ENCODE measurements around the gene LRRC36.

LRRC36 gene

DNA sequence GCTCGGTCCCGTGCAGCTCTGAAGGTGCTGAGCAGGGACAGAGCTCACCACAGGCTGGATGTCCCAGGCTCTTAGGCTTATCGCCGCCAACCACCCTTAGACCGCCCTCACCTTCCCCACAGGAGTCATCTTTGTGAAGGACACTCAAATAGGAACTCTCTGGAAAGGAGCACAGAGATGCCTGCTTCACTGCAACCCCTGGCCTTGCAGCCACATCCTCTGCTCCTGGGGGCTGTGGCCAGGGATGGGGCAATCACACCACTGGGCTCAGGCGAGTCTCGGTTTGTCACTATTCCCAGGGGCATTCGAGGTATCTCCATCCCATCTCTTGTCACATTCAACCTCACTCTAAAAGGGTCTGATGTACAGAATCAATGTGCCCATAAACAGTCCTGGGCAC, 78.7 kb downstream of the LRRC36 start:
- TF ChIP-seq, protein P1, sequence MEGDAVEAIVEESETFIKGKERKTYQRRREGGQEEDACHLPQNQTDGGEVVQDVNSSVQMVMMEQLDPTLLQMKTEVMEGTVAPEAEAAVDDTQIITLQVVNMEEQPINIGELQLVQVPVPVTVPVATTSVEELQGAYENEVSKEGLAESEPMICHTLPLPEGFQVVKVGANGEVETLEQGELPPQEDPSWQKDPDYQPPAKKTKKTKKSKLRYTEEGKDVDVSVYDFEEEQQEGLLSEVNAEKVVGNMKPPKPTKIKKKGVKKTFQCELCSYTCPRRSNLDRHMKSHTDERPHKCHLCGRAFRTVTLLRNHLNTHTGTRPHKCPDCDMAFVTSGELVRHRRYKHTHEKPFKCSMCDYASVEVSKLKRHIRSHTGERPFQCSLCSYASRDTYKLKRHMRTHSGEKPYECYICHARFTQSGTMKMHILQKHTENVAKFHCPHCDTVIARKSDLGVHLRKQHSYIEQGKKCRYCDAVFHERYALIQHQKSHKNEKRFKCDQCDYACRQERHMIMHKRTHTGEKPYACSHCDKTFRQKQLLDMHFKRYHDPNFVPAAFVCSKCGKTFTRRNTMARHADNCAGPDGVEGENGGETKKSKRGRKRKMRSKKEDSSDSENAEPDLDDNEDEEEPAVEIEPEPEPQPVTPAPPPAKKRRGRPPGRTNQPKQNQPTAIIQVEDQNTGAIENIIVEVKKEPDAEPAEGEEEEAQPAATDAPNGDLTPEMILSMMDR (IDR thresholded peaks at IDR 0.05; ENCODE audit: control extremely low read depth, extremely low read depth, low read depth, missing control alignments) = no peak
- ChIA-PET POLR2A (no interaction called here), CTCF (interaction anchor here (1.8 kb wide), 1 partner anchor 60 kb away, joined by 4 read pairs; no protein-coding TSS in a partner anchor)
- DNase-seq (ENCODE audit: extremely low spot score) = no peak

DNA sequence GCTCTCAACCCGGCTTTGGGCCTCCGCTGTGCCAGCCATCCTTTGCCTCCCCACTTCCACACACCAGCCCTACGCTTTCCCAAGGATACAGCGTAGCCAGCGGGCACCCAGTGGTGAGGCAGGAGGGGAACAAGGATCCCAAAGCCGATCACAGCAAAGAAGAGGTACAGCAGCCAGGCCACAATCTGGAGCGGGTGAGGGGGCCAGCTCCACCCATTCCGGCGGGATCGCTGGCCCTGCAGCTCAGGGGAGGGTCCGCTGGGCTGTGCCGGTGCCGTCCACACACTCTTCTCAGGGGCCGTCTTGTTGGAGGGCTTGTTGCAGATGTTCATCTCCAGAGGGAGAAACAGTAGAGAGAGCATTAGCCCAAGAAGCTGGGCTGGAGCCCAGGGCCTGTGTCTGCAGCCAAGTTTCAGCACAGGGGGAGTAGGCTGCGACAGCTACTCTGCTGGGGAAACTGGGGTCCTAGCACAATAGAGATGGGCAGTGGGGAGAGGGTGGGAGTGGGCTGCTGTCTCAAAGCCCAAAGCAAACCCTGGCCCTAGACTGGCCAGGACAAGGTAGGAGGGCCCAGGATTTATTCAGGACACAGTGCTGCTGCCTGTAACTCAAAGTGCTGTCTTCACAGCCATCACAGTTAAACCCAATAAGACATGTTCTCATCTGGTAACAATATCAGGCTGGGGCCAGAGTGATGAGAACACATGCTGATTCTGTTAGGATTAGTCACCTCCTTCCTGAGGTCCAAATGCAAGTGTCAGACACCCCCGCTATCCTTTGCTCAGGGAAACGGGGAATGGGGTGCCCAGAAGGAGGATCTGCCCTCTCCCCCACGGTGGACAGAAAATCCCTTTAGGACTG, 79.7 kb downstream of the LRRC36 start:
- TF ChIP-seq, protein P1 (IDR thresholded peaks at IDR 0.05; ENCODE audit: control extremely low read depth, extremely low read depth, low read depth, missing control alignments) = no peak
- POLR2A ChIA-PET = no interaction called here
- CTCF ChIA-PET = interaction anchor here (1.2 to 1.8 kb wide), 2 partner anchors 17 to 59 kb away, joined by 3 to 4 read pairs; no protein-coding TSS in a partner anchor
- DNase-seq (ENCODE audit: extremely low spot score) = no peak

GRCh38 chr16:67407176-67407787, 80.7 kb downstream of the LRRC36 start:
- DNase-seq (ENCODE audit: extremely low spot score) = no peak
- CTCF ChIA-PET = interaction anchor here (1.2 kb wide), 4 partner anchors 8 to 147 kb away, joined by 3 to 7 read pairs (median 4); partner anchors contain the start of gene ATP6V0D1
- POLR2A ChIA-PET = no interaction called here
- TF ChIP-seq, protein P1 (IDR thresholded peaks at IDR 0.05; ENCODE audit: control extremely low read depth, extremely low read depth, low read depth, missing control alignments) = no peak

- CTCF ChIA-PET = interaction anchor here (0.9 to 1.2 kb wide), 5 partner anchors 8 to 147 kb away, joined by 4 to 7 read pairs (median 4); partner anchors contain the start of gene ATP6V0D1
- DNase-seq (ENCODE audit: extremely low spot score) = no peak
- POLR2A ChIA-PET = no interaction called here
- TF ChIP-seq, protein P1 (IDR thresholded peaks at IDR 0.05; ENCODE audit: control extremely low read depth, extremely low read depth, low read depth, missing control alignments) = no peak
Observed at GRCh38 chr16:67407788-67408452, 81.3 kb downstream of the LRRC36 start.

DNA sequence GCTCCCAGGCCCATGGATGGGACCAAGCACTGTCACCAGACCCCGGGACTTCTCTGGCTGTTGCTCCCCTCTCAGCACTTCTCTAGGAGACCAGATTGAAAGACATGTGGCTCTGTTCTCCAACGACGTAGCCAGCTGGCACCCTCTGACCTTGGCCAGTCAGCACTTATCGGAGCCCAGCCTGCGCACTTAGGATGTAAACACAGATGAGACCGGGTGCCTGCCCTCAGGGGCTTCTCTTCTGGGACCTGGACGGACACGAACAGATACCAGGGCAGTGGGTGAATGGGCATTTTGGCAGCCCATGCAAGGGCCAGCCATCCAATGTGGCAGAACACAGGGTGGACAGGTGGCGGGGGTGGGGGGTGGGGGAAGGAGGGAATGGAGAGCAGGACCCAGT, 83.0 kb downstream of the LRRC36 start:
- DNase-seq (ENCODE audit: extremely low spot score) = no peak
- TF ChIP-seq, protein P1 (IDR thresholded peaks at IDR 0.05; ENCODE audit: control extremely low read depth, extremely low read depth, low read depth, missing control alignments) = no peak
- ChIA-PET POLR2A (no interaction called here), CTCF (interaction anchor here (1.7 to 6.0 kb wide), 3 partner anchors 10 to 149 kb away, joined by 5 to 33 read pairs (median 11); no protein-coding TSS in a partner anchor)

GRCh38 chr16:67411339-67411738, 84.7 kb downstream of the LRRC36 start:
- TF ChIP-seq, protein P1 (IDR thresholded peaks at IDR 0.05; ENCODE audit: control extremely low read depth, extremely low read depth, low read depth, missing control alignments) = no peak
- no peak for DNase-seq (ENCODE audit: extremely low spot score)
- POLR2A ChIA-PET = no interaction called here
- CTCF ChIA-PET = interaction anchor here (1.4 to 6.0 kb wide), 4 partner anchors 9 to 150 kb away, joined by 3 to 33 read pairs (median 8); no protein-coding TSS in a partner anchor
